ENCODE results near the gene ZFYVE21.
"Not testable (repeated sequence)": the region's sequence is repeated elsewhere in the genome, so short reads cannot be mapped to it uniquely, and the experiment has no call there.

ZFYVE21 gene

GRCh38 chr14:103715052-103716000 lies at the start of gene ZFYVE21, which contains the start of gene XRCC3:
Gene ZFYVE21, plus strand, starts transcription at chr14:103715810. Its CDS starts 32 bp downstream, at chr14:103715842.
Gene XRCC3, minus strand, starts transcription at chr14:103715451. Its CDS starts 4,364 bp downstream, at chr14:103711087.
- DNase-seq (ENCODE audit: low spot score), result peak; percentile 100

DNA sequence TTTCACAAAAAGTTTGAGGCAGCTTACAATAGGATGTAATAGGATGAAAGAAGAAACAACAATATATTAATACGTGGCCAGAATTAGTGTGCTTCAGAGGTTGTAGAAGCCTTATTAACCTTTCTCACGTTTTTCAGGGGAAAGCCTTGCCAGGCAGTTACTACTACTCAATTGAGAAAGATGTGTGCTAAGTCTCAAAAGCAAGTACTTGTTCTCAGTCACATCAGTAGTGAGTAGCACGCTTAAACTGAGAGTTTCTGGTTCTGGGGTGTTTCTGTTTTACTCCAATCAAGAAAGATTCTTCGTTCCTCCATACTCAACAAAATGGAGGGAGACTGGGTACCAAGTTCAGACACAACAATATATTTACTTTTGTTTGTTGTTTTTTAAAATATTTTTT lies 47.9 kb upstream of the ZFYVE21 start:
- no peak for DNase-seq (ENCODE audit: low spot score)

DNA sequence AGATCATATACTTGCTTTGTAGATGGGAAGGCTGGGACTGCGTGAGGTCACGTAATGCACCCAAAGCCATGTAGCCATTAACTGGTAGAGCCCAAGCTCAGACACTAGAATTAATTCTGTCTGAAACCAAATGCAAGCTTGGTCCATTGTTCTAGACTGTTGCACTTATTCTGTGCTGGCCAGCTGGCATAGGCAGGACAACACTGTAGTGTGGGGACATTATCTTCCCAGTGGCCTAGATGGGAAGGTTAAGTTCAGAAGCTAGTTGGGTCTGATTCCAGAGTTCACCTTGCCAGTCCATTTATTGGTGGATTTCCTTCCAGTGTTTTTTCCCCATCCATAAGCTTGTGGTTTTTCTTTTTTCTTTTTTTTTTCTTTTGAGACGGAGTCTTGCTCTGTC lies 47.5 kb upstream of the ZFYVE21 start:
- DNase-seq (ENCODE audit: low spot score), result no peak

GRCh38 chr14:103669370-103669769 lies 46.2 kb upstream of the ZFYVE21 start:
- DNase-seq (ENCODE audit: low spot score), result no peak

GRCh38 chr14:103671911-103672310 lies 43.7 kb upstream of the ZFYVE21 start:
- no peak for DNase-seq (ENCODE audit: low spot score)

DNA sequence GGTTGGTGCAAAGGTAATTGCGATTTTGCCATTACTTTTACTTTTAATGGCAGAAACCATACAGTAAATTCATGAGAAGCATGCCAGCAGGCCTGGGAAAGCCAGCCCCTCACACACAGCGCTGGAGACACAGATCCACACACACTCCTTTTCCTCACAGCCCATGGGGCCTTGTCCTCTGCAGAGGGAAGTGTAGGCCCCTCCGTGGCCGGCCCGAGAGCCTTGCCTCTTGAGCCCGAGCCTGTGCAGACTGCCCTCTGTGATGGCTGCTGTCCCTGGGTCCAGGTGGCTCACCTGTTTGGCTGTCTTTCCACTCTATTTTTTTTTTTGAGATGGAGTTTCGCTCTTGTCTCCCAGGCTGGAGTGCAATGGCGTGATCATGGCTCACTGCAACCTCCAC lies 39.7 kb upstream of the ZFYVE21 start:
- no peak for DNase-seq (ENCODE audit: low spot score)

- no peak for DNase-seq (ENCODE audit: low spot score)
Observed at GRCh38 chr14:103676881-103677675, 38.5 kb upstream of the ZFYVE21 start.

DNA sequence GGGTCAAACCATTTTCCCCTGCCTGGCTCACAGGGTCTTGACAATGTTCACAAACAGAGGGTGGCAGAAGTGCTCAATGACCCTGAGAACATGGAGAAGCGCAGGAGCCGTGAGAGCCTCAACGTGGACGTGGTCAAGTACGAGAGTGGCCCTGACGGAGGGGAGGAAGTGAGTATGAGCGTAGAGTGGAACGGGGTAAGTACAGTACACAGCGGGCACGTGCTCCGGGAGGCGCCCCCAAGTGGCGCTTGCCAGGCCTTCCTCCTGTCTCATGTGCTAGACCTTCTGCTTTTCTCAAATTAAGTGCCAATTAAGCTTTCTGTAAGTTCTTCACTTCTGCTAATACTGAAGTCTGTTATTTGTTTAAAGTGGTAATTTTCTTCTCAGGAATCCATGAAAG lies 36.3 kb upstream of the ZFYVE21 start:
- DNase-seq (ENCODE audit: low spot score), result peak; percentile 45

DNA sequence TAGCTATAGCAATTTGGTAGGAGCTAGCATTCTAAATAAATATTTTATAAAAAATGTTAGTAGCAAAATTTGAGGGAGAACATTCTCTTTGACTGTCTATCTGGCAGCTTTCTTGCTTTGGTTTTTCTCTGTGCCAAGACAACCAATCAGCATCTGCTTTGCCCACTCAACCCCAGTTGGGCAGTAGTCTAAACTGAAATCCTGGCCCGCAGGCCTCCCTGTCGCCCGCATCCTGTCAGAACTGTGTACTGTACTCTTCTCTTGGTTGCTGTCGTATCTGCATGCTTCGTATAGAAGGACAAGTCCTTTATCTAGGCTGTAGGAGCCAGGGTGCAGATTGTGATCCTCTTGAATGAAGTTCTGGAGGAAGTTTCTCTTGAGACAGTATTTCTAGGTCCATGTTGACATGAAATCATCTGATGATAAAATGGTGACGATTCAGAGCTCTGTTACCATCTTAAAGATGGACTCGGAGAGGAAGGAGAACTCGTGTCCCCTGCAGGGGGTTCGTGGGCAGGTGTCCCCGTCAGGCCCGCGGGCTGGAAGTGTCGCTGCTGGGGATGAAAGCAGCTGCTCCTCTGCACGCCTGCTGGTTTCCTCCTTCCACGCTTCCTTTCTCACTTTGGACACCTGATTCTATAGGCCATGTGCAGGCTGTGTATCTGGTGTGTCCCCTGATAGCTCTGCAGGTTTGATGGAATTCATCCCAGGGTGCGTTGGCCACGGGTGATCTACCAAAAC lies 34.9 kb upstream of the ZFYVE21 start:
- DNase-seq (ENCODE audit: low spot score), result no peak

DNA sequence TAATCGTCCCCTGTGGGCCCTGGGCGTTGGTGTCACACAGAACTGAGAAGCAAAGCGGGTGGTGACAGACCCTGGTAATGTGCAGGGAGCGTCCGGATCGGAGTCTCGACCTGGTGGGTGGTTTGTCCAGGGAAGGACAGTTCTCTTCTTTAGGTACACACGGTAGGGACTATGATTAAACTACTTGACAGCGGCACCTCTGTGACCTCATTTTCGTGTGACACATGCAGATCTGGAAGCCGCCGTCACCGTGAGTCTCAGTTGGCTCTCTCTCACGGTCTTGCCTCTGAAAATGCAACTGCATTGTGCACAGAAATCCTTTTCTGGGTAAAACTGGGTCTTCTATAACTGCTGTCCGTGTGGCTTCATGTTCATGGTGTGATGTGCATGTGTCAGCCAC lies 32.5 kb upstream of the ZFYVE21 start:
- DNase-seq (ENCODE audit: low spot score), result no peak

DNA sequence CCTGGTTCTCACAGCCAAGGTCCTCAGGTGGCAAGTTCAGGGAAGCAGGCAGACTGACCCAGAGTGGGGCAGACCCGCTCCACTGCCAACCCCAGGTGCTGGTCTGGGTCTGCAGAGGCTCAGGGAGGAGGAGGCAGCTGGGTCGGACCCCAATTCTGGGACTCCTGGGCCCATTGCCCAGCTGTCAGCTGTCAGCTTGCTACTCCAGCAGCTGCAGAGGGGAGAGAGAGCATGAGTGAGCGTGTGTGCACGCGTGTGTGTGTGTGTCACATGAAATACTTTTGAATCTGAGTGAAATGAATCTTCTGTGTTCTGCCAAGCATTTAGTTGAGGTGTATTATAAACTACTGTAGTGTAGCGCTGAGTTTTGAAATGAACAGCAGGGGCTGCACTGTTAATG lies 31.1 kb upstream of the ZFYVE21 start:
- no peak for DNase-seq (ENCODE audit: low spot score)

GRCh38 chr14:103684871-103685270 lies 30.7 kb upstream of the ZFYVE21 start:
- DNase-seq (ENCODE audit: low spot score), result no peak

DNA sequence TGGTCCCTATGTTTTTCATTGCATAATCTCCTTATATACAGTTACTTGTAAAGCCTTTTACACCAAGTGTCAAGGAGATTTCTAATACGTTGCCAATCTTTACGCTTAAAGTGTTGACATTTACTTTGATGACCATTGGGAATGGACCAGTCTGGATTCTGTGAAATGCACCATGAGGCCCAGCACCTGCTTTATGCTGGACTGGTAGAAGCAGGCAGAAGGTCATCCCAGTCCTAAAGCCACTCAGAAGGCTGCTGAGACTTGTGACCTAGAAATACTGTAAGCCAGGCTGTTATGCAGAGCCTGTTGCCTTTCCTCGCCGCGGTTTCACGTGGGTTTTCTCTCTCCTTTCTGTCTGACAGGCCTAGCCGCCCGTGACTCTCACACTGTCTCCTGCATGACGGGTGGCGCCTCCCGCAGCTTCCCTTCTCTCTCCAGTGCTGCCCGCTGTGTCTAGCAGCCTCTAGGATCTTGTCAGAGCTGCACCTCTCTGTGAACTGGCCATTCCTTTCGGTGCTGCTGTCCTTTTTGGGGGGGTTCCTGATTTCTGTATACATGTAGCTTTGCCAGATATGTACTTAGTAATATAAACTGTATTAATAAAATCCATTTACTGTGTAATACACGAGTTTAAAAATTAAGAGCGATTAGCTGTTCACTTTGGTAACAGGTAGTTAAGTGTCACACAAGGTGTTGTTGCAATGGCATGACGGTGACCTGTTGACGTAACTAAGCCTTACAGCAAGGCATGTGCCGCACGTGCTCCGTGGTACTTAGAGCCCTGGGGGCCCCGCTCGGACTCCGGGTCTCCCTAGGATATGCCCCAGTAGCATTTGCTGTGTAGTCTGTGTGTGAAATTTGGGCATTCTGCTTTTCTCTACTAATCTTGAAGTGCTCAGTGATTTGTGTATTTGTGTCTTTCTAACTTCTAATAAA lies 30.1 kb upstream of the ZFYVE21 start:
- DNase-seq (ENCODE audit: low spot score), result no peak

DNA sequence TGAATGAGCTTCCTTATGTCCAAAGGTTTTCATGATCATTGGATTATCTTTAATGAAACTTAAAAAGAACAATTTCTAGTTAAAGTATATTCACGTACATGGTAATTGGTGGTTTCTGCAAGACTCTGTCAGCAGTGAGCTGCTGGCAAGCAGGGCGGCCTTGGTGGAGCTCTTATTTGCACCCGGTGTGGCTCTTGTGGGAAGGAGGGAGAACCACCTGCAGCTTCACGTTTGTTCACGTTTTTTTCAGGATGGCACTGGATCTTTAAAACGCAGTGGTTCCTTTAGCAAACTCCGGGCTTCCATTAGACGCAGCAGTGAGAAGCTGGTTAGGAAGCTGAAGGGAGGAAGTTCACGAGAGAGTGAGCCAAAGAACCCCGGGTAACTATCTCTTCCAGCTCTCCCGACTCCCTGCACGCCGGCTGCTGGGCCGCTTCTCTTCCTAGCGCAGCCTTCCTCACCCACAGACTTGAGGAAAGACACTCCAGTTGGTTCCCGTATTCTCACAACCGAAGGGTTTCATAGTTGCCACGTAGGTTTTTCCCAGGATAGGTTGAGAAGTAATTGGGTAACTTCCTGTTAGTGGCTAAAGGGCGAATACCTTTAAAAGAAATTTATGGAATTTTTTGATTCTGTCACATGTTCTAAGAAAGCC lies 28.7 kb upstream of the ZFYVE21 start:
- DNase-seq (ENCODE audit: low spot score), result no peak

DNA sequence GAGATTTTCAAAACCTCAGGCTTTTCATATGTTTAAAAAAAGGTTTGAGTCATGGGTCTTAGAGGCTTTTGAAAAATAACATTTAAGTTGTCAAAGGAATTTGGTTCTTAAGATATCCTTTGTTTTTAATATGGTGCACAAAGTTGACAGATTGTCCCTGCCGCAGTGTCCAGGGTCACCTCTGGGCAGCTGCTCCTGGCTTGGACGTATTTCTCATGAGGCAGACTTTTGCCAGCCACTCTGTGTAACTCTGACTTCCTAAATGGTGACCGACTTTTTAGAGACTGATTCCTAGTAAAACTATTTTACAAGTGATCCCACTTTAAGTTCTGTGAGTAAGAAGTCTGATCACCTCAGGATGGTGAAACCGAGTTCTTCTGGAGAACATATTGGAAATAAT lies 27.9 kb upstream of the ZFYVE21 start:
- DNase-seq (ENCODE audit: low spot score), result no peak

DNA sequence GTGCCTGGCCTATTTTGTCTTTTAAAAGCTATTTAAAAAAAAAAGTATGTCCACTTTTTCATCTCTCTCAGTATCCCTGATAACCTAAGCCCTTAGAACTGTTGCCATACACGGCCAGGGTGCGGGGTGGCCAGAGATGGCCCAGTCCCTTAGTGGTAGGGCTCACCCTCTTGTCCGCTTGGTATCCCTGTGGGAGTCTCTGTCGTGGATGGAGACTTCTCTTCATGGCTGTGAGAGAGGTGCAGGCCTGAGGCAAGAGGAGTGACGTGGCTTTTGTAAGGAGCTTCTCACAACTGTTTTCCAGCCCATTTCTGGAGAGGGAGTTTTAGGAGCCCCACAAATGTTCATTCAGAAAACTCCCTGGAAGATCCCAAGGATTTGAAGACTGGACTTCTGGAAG lies 27.2 kb upstream of the ZFYVE21 start:
- DNase-seq (ENCODE audit: low spot score), result no peak

DNA sequence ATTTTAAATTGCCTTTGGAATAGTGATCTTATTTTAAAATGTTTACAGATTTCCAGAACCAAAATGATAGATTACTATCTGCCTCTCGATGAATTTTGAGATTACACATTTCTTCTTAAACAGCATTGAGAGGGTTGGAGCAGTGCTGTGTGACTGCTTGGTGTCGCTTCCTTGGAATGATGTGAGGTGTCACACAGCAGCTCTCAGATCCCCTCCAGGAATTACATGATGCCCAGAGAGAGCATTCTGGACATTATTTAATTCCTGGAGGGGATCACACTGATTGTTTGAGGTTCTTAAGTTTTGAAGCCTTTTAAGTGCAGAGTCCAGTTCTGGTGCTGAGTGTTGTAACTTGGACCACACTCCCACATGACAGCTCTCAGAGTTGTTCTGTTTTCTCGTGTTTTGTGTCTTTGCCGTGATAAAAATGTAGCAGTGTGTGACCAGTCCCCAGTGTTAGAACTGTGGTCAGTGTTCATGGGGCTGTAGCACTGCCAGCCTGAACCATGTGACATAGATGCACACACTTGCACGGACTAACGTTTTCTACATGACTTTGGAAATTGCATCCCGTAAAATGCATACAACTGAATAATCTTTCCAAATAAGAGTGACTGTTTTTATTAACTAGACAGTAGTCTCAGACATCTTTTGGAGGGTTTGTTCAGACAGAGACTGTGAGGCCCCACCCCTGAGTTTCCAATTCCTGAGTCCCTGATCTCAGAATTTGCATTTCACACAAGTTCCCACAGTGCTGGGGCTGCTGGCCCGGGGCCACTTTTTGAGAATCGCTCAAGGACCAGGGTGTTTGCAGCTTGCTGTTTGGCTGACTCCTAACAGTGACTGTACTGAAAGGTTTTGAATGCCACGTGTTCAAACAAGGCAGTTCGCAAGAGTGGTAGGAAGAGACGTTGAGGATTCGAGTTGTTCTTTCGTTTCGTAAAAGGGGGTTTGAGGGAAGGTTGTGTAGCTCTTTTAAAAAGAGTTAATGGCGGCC lies 26.4 kb upstream of the ZFYVE21 start:
- DNase-seq (ENCODE audit: low spot score), result no peak

DNA sequence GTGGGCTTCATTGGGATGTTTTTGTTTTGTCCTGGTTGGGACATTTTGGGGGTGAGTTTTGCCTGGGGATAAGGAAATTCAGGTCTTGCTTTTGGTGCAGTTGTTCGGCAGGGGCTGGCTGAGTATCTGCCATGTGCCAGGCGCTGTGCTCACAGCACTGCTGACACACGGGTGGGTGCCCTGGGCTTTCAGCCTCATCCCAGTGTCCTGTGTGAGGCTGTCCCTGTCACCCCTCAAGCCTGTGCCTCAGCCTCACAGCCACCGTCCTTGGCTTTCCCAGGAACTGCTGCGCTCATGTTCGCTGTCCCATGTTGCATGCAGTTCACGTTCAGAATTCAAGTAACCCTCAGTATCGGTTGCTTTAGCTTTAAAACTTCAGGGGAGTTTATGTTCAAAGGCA lies 25.3 kb upstream of the ZFYVE21 start:
- DNase-seq (ENCODE audit: low spot score), result no peak

- not testable (repeated sequence) for DNase-seq (ENCODE audit: low spot score)
Observed at GRCh38 chr14:103691655-103692054, 24.0 kb upstream of the ZFYVE21 start.
